Kasumi-1 (cell line): Measurements from ENCODE around the gene XDH.

Experiments used
- DNase-seq, 2 experiments: peaks; one replicate each; lab custom pipeline; 2025; lab: John Stamatoyannopoulos, UW

The XDH gene

DNA sequence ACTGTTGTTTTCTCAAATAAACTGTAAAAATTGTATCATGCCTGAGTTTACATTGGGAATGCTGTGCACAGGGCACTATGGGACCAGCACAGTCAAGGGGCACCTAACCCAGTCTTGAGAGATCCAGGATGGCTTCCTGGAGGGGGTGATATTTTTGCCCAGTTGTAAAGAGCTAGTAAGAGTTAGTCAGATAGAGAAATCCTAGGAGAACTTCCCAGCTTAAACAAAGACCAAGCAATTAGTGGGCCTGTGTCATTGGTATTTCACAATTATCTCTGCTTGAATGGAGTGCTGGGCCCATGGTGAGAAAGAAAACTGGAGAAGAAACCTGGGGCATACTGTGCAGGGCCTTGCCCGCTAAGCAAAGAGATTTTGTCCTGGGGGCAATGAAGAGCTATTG, 12.2 kb downstream of the XDH start:
- no peak for DNase-seq

- DNase-seq: no peak
These were observed 13.0 kb downstream of the XDH start for GRCh38 chr2:31401580-31401979.

GRCh38 chr2:31398881-31399280, 15.7 kb downstream of the XDH start:
- DNase-seq: no peak

DNA sequence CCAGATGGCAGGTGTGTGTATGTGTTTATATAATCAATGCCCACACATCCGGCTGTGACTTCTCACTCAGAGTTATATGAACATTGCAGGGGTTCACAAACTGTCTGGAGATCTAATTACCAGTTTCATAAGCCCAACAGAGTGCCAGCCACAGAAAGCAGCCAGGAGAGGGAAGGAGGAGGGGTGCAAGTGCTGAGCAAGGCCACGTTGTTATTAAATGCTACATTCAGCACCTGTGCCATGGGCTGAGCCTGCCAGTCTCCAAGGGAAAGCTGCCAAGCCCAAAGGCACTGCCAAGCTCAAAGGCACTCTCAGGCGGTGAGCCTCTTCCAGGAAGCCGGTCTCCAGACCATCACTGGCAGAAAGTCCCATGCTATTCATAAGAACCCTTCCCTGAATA, 17.4 kb downstream of the XDH start:
- no peak for DNase-seq

- no peak for DNase-seq
These were observed 24.2 kb downstream of the XDH start for GRCh38 chr2:31390324-31390723.

DNA sequence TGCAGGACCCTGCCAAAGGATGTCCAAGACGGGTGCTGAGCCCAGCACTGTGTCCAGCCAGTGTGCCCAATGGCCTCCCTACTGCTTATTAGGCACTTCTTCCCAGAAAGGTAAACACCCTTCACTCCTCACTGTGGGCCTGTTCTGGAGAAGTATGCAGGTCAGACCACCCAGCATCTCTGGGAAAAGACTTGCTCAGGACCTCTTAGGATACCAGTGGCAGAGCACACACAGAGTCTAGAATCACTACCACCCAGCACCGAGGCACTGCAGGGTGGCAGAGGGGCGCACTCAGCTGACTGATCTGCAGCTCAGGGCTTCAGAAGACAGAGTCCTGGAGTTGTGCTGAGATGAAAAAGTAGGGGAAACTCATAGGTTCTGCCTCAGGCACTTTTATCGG, 25.8 kb downstream of the XDH start:
- DNase-seq: no peak

DNA sequence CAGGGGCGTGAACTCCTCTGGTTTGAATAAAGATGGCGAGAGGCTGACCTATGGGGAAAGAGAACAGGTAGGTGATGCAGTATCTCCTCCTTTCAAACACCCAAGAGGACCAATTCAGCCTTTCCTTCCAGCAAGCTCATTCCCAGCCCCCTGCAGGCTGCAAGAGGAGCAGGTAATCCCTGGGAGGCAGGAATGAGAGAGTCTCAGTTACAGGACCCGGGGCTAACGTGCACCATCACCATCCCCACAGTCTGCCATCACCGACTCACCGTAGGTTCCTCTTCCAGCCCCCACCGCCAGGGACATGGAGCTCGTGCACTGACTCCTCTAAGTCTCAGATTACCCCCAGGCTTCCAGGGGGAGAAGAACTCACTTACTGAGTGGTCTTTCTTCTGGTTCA, 26.7 kb downstream of the XDH start:
- DNase-seq: no peak

- DNase-seq: no peak
These were observed 27.9 kb downstream of the XDH start for GRCh38 chr2:31386648-31387047.

DNA sequence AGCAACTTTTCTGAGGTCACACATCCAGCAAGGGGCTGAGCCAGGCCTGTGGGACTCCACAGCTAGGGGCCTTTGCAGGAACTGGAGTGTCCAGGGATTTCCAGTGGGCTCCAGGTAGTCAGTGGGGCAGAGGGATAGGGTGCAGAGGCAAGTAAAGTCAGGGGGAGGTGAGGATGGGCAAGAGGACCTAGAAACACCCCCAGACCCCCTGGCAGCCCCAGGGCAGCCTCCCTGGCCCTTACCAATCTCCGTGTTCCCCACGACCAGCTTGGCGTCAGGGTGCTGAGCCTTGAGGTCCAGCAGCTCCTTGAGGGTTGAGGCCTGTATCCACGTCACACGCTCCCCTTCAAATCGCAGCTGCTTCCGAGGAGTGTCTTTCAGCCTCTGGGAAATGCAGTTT, 28.4 kb downstream of the XDH start:
- DNase-seq: no peak

DNA sequence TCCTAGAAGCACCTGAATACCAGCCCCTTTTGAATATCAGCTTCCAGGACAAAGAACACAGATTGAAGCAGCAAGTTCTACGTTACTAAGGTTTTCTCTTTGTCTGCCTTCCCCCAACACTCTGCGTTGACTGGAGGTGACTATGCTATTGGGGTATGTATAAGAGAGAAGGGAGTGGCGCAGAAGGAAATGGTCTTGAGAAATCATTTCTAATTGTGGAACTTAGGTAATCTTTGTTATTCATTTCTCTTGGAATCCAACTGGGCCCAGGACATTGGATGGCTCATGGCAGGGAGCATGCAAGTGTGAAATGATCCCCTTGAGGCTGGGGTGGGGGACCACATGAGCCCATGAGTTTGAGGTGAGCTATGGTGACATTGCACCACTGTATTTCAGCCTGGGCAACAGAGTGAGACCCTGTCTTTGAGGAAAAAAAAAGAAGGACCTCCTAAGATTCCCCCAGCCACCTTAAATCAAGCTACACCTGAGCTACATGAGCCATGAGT, 29.7 kb downstream of the XDH start:
- peak in 1 of 2 experiments; percentile 2 for DNase-seq

- peak; percentile 38 to 44 for DNase-seq
These were observed 30.2 kb downstream of the XDH start for GRCh38 chr2:31384351-31384750.

GRCh38 chr2:31383471-31384153, 30.9 kb downstream of the XDH start:
- no peak for DNase-seq

DNA sequence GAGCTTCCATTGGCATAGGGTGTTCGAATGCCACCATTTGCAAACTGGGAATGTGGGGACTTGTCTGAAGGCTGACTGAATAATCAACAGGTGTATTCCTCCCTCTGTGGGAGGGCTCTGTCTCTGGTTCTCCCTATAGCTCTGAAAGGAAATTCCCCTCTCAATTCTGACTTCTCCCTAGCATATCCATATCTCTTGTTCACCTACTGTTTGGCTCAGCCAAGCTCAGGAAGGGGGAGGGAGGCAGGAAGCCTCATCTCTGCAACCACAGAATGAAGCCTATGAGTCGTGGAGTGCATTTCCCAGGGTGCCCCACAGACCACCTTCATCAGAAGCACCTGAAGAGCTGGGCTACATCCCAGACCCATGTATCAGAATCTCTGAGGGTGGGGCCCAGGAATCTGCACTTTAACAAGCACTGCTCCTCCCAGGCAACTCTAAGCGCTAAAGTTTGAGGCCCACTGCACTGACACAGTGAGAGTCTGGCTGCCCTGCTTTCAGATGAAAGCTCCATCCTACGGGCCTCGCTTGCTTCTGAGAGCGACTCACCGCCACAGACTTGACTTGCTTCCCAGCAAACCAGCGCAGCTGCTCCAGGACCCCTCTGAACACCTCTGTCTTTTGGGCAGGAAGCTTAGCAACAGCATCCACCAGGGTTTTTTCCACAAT, 32.0 kb downstream of the XDH start:
- no peak for DNase-seq

DNA sequence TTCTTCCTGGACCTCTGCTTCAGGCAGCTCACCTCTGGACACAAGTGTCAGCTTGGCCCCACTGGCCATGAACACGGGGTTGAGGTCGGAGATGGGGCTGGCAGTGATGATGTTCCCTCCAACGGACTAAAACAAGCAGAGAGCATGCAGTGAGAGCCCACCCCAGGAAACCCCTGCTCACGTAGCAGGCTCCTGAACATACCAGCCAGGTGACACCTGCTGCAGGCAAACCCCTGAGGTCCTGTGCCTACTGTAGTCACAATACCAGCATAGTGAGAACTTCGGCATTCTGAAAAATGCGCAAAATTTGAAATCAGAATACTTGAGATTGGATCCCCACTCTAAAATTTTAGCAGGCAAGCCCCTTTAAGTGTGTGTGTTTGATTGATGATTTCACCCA, 32.9 kb downstream of the XDH start:
- no peak for DNase-seq

DNA sequence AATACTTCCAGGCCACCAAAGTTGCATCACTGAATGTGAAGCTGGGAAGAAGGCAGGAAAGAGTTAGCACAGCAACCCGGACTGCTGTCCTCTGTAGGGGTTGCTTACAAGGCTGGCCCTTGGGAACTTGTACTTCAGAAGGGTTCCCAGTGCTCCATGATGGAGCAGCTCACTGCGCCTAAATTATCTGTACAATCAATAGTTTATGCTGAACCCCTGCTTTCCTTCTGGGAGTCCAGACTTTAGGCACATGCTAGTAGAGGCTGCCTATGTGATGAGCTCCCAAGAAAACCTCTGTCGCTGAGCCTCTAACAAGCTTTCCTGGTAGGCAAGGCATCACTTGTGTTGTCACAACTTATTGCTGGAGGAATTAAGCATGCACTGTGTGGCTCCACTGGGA, 34.3 kb downstream of the XDH start:
- no peak for DNase-seq

DNA sequence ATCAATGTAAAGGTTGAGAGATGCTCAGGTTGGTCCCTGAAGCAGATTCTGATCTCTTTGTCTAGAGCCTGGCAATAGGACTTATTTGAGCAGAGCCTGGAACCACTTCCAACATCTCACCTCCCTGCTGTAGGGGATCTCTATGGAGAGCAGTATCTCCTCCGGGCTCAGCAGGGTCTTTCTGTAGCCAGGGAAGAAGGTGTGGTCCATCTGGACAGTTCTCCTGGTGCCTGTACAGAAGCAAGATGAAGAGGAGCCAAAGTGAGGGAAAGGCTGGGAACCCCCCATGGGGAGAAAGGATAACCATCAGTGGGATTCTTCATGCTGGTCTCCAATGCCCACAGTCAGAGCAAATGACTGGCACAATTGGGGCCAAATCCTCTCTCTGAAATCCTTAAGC, 34.8 kb downstream of the XDH start:
- DNase-seq: no peak

DNA sequence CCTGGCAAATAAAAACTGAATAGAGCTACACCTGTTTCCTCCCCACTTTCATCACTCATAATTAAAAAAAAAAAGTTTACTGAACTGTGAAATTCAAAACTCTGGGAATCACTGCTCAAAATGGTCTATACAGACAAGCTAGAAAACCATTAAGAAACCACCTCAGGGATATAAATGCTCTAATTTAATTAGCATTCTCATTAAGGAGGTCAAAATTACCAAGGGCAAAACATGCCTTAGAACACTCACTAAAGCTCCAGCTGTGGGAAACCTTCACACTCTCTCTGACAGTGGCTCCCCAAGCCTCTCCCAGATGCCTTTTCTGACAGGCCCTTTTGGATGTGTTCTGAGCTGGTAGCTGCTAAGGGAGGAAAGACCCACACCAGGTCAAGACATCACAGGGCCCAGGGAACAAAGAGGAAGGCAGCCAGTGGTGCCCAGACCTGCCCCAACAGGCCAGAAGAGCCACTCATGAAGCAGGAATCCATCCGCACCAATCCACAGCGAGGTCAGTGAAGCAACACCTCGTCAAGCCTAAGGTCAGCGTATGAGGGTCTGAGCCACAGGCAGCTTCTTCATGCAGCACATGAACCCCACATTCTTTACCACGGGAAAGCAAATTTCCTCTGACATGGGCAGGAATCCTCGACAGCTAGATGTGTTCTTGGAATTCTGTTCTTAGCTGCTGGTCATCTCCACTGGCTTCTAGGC, 35.6 kb downstream of the XDH start:
- DNase-seq: no peak

GRCh38 chr2:31378389-31378788, 36.2 kb downstream of the XDH start:
- DNase-seq: no peak

- DNase-seq: no peak
These were observed 41.4 kb downstream of the XDH start for GRCh38 chr2:31373127-31373526.

DNA sequence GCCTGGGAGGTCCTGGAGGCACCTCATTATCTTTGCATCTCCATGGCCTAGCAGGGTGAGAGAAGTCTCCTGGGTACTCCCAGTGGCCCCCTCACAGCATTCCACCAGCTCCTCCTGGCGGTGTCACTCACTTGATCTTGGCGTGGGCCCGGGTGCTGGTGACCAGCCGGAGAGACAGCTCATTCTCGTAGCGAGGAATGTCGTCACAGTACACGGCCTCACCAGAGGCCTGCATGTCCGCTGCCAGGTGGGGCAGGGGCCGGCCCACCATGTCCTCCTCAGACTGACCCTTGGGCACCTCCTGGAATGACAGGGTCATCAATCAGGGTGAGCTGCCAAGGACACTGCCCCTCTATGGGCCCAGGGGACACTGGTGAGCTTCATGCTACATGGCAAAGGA, 42.4 kb downstream of the XDH start:
- DNase-seq: no peak

- no peak for DNase-seq
These were observed 42.9 kb downstream of the XDH start for GRCh38 chr2:31371691-31372090.

GRCh38 chr2:31366733-31367132, 47.8 kb downstream of the XDH start:
- DNase-seq: no peak

DNA sequence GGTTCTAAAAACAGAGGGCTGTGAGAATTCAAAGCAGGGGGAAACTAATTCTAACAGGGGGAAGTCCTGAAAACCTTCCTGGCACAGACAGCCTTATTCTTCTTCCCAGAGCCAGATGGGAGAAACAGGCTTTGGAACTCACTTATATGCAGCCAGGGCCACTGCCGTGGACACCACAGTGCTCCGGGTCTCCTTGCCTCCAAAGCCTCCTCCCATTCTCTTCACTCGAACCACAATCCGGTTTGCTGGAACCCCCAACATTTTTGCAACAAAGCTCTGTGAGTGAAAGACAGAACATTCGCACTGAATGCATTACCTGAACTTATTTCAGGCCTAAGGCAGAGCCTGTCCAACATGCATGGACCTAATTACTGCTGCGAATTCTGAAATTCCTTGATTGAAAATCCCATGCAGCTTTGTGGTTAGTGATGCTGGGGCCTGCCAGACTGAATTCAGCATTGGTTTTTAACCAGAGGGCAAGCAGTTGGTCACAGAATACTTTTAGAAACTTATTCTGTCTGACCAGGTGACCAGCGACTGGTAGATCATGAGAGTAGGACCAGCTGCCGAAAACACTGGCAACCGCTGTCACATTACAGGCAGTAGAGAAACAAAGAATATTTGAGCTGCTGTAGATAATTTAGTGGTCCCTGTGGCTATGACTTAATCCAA, 48.6 kb downstream of the XDH start:
- no peak for DNase-seq
